Activated T-cell treated with anti-CD3 and anti-CD28 coated beads for 4 hours (primary cell): ENCODE data around the gene TIGD1.

Experiments used
- DNase-seq: peaks from one replicate; pipeline ENCODE4 v3.0.0-alpha.2; 2020

The TIGD1 gene

GRCh38 chr2:232569541-232569940, 19.2 kb upstream of the TIGD1 start:
- DNase-seq, result no peak

DNA sequence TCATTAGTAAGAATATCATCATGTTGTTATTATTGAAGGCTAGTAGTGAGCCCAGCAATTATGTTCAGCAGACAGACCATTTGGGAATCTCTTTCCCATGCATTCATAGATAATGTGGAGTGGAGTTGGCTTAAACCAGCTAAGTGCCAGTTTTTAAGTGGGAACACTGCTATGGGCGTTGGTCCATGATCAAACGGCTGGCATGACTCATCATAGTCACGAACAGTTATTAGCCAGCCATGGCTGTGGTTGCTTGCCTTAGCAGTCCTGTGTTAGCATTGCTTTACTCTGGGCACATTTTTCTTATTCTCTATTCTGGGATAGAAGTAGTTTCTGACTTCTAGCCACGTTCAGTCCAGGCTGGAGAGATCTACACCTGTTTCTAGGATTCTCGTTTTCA, 17.8 kb upstream of the TIGD1 start:
- DNase-seq, result no peak

- DNase-seq, result no peak
Measured at GRCh38 chr2:232567721-232568120, 17.4 kb upstream of the TIGD1 start.

DNA sequence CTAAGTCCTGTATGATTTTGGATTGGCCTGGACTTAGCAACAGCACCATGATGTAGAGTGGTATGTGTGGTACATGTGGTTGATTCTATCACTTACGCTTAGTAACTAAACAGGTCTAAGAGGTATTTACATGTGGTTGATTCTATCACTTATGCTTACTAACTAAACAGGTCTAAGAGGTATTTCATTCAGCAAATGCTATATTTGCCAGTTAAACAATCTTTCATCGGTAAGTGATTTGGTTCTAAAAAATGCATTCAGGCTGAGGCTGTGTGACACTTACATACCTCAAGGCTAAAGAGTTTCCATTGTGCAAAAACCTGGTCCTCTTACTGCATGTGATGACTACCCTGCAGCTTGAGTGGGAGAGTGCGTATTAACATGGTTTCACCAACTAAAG, 13.2 kb upstream of the TIGD1 start:
- DNase-seq, result no peak

DNA sequence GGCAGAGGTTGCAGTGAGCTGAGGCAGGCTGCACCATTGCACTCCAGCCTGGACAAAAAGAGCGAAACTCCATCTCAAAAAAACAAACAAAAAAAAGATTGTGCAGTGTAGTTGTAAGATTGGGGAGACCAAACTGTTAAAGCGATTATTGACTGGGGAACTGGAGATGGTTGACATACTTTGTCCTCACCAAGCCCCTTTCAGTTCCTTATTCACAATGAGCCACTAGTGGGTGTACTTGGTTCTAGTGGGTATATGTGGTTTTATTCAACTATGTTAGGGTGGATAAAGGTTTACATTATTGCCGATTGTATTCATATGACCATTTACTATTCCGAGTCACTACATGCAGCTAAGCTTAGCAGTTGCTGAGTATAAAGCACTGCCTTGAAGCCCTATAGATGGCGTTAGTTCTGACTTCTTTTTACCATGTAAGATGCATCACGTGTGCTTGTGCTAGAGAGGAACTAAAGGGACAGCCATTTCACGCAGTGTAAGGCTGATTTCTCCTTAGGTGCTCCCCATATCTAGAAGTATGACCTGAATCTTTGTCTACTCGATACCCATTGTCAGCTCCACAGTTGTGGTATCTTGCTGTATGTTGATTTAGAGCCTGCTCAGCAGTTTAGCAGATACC, 12.3 kb upstream of the TIGD1 start:
- DNase-seq, result no peak

GRCh38 chr2:232556426-232556825, 6.1 kb upstream of the TIGD1 start:
- no peak for DNase-seq

- DNase-seq, result no peak
Measured at GRCh38 chr2:232551776-232552175, 1.4 kb upstream of the TIGD1 start.

GRCh38 chr2:232551250-232551638, 887 bp upstream of the TIGD1 start:
- DNase-seq, result no peak

DNA sequence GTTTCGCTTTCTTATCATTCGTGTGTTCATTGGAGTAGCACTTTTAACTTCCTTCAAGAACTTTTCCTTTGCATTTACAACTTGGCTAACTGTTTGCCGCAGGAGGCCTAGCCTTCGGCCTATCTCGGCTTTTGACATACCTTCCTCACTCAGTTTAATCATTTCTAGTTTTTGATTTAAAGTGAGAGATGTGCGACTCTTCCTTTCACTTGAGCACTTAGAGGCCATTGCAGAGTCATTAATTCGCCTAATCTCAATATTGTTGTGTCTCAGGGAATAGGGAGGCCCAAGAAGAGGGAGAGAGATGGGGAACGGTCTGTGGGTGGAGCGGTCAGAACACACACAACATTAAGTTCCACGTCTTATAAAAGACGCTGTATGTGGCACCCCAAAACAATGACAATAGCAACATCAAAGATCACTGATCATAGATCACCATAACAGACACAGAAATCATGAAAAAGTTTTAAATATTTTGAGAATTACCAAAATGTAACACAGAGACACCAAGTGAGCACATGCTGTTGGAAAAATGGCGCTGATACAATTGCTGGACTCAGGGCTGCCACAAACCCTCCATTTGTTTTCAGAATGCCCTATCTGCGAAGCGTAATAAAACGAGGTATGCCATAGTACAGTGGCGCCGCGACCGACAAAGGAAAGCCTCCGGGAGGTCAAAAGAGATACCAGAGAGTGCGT, 553 bp downstream of the TIGD1 start:
- DNase-seq, result no peak

- no peak for DNase-seq
Measured at GRCh38 chr2:232547991-232548390, 2.4 kb downstream of the TIGD1 start.

GRCh38 chr2:232545511-232546375, 4.6 kb downstream of the TIGD1 start:
- DNase-seq, result no peak

- no peak for DNase-seq
Measured at GRCh38 chr2:232544674-232545073, 5.7 kb downstream of the TIGD1 start.

- DNase-seq, result no peak
Measured at GRCh38 chr2:232543928-232544631, 6.3 kb downstream of the TIGD1 start.

DNA sequence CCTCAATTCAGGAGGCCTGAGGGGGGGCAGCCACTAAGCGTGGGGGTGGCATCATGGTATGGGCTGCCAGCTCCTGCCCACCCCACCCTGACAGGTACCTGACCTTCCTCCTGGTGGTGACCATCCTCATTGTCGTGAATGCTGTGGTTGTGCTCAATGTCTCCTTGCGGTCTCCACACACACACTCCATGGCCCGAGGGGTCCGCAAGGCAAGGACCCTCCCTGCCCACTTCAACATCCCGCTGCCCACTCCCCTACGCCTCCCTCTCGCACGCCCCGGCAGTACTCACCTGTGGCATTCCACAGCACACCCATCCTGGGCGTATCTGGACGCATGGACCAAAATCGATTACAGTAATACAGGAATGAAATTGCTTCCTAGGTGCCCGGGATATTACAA, 6.9 kb downstream of the TIGD1 start:
- DNase-seq, result no peak

DNA sequence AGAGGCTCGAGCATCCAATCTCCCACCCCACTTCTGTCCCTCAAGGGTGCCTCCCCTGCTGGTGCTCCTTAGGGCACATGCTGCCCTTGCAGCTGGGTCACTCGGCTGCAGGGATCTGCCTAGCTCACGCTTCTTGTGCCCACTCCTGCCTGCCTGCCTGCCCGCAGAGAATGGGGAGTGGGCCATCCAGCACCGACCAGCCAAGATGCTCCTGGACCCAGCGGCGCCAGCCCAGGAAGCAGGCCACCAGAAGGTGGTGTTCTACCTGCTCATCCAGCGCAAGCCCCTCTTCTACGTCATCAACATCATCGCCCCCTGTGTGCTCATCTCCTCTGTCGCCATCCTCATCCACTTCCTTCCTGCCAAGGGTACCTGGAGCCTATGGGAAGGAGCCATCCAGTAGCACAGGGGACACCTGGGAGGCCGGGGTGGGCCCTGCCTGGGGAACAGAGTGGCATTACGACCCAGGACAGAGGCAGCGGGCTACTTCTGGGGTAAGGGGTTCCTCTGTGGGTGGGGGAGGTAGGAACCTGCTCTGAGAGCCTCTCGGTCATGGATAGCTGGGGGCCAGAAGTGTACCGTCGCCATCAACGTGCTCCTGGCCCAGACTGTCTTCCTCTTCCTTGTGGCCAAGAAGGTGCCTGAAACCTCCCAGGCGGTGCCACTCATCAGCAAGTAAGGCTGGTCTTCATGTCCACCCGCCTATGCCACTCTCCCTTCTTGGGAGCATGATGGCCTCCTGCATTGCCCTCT, 7.5 kb downstream of the TIGD1 start:
- no peak for DNase-seq

DNA sequence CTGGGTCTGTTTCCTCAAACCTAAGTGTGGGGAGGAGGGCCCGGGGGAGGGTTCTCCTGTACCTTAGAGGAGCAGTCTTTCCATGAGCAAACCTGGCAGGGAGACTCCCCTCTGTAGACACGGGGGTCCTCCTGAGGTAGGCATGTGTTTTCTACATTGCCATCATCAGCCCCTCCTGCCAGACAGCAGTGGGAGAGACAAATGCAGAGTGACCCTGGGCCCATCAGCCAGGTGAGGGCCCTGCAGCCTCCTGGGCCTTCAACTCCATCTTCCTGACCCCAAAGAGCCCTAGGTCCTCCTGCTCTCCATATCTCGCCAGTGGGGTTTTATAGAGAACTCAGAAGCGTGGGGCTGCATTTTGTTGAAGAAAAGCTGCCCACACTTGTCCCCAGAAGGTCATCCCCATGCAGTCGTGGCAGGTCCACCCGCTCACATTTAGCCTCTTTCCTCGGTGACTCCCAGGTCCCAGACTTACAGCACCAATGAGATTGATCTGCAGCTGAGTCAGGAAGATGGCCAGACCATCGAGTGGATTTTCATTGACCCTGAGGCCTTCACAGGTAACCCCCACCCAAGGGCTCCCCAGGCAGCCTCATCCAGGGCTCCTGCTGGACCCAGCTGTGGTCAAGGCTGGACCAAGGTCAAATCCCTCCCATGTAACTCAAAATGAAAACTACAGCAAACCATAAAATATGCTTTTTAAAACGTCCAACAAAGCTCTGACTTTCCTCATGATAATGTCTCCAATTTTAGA, 8.2 kb downstream of the TIGD1 start:
- DNase-seq, result no peak

- DNase-seq, result no peak
Measured at GRCh38 chr2:232541195-232541960, 9.0 kb downstream of the TIGD1 start.

DNA sequence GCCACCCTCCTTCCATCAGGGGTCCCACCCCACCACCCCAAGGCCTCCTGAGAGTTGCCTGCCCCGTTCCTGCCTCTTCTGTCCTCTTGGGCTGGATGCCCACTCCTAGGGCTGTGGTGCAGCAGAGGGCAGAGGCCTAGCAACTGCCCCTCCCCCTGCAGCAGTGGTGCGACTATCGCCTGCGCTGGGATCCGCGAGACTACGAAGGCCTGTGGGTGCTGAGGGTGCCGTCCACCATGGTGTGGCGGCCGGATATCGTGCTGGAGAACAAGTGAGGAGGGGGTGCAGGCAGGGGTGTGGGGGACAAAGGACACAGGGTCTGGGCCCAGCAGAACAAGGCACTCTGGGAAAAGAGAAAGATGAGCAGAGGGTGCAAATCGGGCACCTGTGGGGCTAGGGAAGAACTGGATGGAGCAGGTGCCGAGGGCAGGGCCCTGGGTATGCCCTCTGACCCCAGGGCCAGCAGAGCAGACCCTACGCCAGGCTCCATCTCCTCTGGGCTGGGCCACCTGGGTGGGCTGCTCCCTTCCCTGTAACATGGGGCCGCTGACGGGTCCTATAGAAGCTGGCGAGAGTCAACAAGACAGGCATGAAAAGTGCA, 9.8 kb downstream of the TIGD1 start:
- DNase-seq, result no peak

GRCh38 chr2:232539298-232540231, 10.8 kb downstream of the TIGD1 start, which contains the start of gene CHRNG:
Gene CHRNG (plus strand): TSS chr2:232539692. CDS start chr2:232539748, 56 bp downstream.
- no peak for DNase-seq
